Neuron (in vitro differentiated cells): ENCODE data around the gene C6orf163.

Experiments
- H2AFZ ChIP-seq: one replicate; pipeline ENCODE4 v1.6.1; 2013; ENCODE audit warnings: low read depth, mild to moderate bottlenecking, inconsistent platforms, low read length, moderate library complexity
- H3K27me3 ChIP-seq: one replicate; pipeline ENCODE4 v1.6.1; 2013; ENCODE audit warnings: low read length; ENCODE audit not compliant: insufficient read depth
- H3K36me3 ChIP-seq: one replicate; pipeline ENCODE4 v1.6.1; 2013; ENCODE audit warnings: low read length; ENCODE audit not compliant: insufficient read depth
- H3K4me1 ChIP-seq: one replicate; pipeline ENCODE4 v1.6.1; 2013; ENCODE audit warnings: low read length; ENCODE audit not compliant: insufficient read depth
- H3K4me3 ChIP-seq: 2 replicates; pipeline ENCODE4 v1.5.1; 2013; ENCODE audit warnings: mild to moderate bottlenecking, low read length, moderate library complexity
- H3K9me3 ChIP-seq: one replicate; pipeline ENCODE4 v1.6.1; 2013; ENCODE audit warnings: low read length

The C6orf163 gene

DNA sequence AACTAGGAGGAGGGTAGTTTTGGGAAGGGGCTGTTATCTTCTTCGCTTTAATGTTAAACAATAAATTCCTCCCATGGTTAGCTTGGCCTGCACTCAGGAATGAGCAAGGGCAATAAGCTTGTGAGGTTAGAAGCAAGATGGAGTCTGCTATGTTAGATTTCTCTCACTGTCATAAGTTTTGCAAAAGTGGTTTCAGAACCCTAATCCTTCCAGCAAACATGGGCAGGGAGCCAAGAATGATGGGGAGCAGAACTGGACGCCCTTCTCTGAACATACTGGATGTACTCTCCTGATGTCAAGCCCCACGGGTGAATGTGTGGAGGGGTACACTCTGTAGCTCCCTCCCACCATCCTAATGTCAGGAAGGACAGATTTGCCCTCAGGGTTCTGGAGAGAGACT is 22.3 kb downstream of the C6orf163 start:
- Histone ChIP-seq H3K27me3 (no peaks in the 10 kb centered on the region), H3K36me3 (no peaks in the 10 kb centered on the region), H3K9me3 (peaks cover 7% of the 10 kb centered on the region), H3K4me1 (no peaks in the 10 kb centered on the region), H3K4me3 (no peak overlapping the region), H2AFZ (no peak overlapping the region)

DNA sequence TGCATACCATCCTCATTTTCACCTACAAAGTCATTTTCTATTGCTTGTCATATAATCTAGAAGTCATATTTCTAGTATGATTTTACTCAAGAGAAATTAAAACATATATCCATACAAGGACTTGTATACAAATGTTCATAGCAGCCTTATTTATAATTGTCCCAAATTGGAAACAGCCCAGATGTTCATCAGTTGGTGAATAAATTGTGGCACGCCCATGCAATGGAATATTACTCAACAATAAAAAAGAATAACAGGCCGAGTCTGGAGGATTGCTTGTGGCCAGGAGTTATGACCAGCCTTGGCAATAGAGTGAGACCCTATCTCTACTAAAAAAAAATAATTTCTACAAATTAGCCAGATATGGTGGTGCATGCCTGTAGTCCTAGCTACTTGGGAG is 28.8 kb downstream of the C6orf163 start:
- Histone ChIP-seq H3K4me3 (no peak overlapping the region), H2AFZ (no peak overlapping the region), H3K36me3 (no peaks in the 10 kb centered on the region), H3K9me3 (peaks cover 3% of the 10 kb centered on the region), H3K4me1 (no peaks in the 10 kb centered on the region), H3K27me3 (no peaks in the 10 kb centered on the region)

DNA sequence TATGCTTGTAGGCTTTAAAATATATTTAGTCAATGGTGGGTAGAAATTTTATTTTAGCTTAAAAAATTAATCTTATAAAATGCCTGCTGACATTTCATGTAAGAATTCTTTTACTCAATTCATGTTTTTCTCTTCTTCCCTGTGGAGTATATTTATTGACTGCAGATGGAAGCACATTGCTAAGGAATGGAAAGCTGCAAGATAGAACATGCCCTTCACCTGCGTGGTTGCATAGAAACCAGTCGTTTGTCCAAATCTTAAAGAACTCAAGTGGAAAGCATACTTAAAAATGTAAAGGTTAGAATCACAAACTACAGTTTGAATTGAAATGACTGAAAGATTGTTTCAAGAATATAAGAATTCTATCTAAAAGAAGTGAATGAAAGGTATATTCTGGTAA is 30.7 kb downstream of the C6orf163 start:
- Histone ChIP-seq H3K4me1 (no peaks in the 10 kb centered on the region), H2AFZ (no peak overlapping the region), H3K27me3 (no peaks in the 10 kb centered on the region), H3K9me3 (no peaks in the 10 kb centered on the region), H3K36me3 (no peaks in the 10 kb centered on the region), H3K4me3 (no peak overlapping the region)

DNA sequence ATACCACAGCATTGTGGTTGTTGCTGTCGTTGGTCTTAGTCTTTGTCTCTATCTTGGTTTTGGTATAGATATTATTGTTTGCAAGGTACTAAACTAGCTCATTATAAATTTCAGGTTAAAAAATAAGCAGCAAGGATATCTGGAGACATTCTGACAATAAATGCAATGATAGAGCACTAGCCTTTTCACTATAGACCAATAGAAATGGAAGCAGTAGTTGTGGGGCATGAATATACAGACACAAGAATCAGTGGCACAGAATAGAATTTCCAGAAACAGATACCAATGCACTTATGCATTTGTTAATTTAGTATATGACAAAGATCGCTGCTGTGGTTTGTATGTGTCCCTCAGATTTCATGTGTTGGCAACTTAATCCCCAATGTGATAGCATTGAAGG is 32.0 kb downstream of the C6orf163 start:
- H3K36me3 ChIP-seq: no peaks in the 10 kb centered on the region
- H3K4me1 ChIP-seq: no peaks in the 10 kb centered on the region
- H3K4me3 ChIP-seq: no peak overlapping the region
- no peak overlapping the region for H2AFZ ChIP-seq
- H3K9me3 ChIP-seq: no peaks in the 10 kb centered on the region
- no peaks in the 10 kb centered on the region for H3K27me3 ChIP-seq

DNA sequence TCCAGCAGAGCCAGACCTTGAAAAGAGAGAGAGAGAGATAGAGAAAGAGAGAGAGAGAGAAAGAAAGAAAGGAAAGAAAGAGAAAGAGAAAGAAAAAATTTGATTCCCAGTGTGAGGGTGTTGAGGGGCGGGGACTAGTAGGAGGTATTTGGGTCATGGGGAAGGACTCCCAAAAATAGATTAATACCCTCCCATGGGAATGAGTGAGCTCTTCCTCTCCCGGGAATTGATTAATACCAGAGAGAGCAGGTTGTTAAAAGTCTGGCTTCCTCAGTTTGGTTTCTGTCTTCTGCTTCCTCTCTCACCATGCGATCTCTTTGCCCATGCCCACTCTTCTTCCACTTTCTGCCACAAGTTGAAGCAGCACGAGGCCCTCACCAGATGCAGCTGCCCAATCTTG is 34.3 kb downstream of the C6orf163 start:
- no peaks in the 10 kb centered on the region for H3K36me3 ChIP-seq
- no peak overlapping the region for H3K4me3 ChIP-seq
- H3K27me3 ChIP-seq: no peaks in the 10 kb centered on the region
- no peak overlapping the region for H2AFZ ChIP-seq
- no peaks in the 10 kb centered on the region for H3K9me3 ChIP-seq
- no peaks in the 10 kb centered on the region for H3K4me1 ChIP-seq

DNA sequence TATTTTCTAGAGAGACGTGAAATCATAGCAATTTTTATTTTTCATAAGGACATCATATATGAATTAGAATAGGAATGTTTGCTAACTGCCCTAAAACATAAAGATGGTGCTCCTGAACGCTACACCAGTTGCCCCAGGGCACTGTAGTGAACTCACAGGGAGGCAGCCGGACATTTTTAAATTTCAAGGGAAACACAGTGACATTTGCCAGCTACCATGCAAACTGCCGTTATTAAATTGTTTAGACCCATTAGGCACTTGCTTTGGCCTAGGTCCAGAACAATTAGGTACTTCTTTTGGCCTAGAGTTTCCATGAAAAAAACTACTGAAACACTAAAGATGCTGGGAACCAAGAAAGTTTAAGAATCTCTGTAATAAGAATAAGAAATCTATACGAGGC is 38.2 kb downstream of the C6orf163 start:
- Histone ChIP-seq H3K27me3 (no peaks in the 10 kb centered on the region), H3K4me1 (no peaks in the 10 kb centered on the region), H3K9me3 (no peaks in the 10 kb centered on the region), H3K36me3 (no peaks in the 10 kb centered on the region), H3K4me3 (no peak overlapping the region), H2AFZ (no peak overlapping the region)

DNA sequence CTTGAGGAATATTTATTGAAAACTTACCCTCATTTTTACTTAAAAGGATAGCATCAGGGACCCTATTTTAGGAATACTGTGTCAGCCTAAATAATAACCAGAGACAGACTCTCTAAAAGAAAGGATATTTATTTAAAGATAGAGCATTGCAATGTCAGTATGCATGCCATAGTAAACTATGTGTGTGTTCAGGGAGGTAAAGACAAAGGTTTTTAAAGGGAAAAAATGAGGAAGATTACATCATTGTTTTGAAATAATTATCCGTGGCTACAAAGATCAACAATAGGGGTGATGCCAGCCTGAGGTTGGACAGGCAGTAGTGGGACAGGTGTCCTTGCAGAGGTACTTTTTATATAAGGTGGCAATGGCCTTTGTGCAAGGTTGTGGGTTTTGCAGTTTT is 39.4 kb downstream of the C6orf163 start:
- H3K4me3 ChIP-seq: no peak overlapping the region
- no peaks in the 10 kb centered on the region for H3K9me3 ChIP-seq
- H3K4me1 ChIP-seq: no peaks in the 10 kb centered on the region
- H2AFZ ChIP-seq: no peak overlapping the region
- no peaks in the 10 kb centered on the region for H3K36me3 ChIP-seq
- no peaks in the 10 kb centered on the region for H3K27me3 ChIP-seq

DNA sequence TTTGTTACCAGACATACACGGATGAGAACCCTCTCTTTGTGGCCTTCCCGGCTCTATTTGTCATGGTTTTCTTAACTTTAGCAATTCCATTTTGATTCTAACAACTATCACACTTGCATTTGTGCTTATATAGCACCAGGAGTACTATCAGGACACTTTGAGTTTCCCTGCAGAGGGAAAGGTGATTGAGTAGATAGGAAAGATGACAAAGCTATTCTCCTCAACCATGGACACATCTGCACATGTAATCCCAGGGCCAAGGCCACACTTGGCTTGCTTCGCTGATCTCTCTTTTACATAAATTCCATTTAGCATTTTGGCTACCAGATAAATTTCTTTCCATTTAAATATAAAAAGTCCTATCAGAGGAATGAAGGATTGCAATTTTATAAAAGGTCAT is 39.8 kb downstream of the C6orf163 start:
- Histone ChIP-seq H3K36me3 (no peaks in the 10 kb centered on the region), H3K9me3 (no peaks in the 10 kb centered on the region), H3K4me1 (no peaks in the 10 kb centered on the region), H3K4me3 (no peak overlapping the region), H2AFZ (no peak overlapping the region), H3K27me3 (no peaks in the 10 kb centered on the region)

DNA sequence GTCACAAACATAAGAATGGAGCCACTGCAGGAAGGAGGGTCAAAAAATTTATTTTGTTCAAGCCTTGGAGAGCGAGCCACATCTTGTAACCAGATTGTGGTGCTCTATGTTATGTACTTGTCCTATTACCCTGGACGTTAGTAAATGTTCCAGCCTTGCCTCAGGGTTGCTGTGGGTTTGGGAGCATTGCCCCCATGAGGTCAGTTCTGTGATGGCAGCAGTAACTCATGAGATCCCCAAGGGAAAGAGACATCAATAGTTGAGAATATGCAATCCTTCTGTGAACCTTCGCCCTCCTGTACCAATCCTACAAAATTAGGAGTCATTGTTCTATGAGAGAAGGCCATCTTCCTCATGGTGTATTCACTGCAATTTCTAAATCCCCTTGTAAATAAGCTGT is 46.7 kb downstream of the C6orf163 start:
- Histone ChIP-seq H3K36me3 (no peaks in the 10 kb centered on the region), H3K4me1 (no peaks in the 10 kb centered on the region), H3K4me3 (no peak overlapping the region), H3K9me3 (no peaks in the 10 kb centered on the region), H2AFZ (no peak overlapping the region), H3K27me3 (no peaks in the 10 kb centered on the region)

DNA sequence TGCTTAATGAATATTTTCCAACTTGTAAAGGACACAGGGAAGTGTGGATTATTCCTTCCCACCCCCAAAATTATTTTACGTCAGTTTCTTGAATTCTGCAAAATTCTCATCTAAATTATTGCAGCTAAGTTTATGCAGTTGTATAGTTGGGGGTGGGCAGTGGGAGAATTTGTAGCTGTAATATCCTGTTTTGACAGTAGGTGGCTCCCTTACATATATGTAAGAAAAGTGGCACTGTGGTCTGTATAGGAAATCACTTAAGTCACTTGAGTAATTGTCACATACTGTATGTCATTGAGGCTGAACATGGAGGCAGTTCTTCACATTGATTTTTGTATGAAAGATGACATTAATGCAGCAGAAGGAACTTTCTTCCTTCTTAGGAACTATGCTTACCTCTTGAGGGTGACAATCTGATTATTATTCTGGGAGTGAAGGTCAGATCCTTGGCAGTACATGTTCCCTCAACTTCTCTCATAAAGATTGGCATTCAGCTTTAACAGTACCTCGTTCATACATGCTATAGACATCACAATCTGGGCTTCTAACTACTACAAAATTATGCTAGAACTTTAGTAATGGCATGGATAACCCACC is 48.5 kb downstream of the C6orf163 start:
- H3K4me3 ChIP-seq: no peak overlapping the region
- no peaks in the 10 kb centered on the region for H3K36me3 ChIP-seq
- no peak overlapping the region for H2AFZ ChIP-seq
- H3K4me1 ChIP-seq: no peaks in the 10 kb centered on the region
- H3K9me3 ChIP-seq: no peaks in the 10 kb centered on the region
- H3K27me3 ChIP-seq: no peaks in the 10 kb centered on the region

DNA sequence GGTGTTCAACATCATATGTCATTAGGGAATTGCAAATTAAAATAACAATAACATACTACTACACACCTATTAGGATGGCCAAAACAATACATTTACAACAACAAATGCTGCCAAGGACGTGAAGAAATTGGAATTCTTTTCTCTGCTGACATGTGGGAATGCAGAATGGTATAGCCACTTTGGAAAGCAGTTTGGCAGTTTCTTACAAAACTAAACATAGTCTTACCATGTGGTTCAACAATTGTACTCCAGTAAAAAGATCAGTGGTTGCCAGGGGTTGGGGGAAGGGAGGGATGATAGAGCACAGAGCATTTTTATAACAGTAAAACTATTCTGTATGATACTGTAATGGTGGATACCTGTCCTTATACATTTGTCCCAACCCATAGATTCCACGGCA is 50.8 kb downstream of the C6orf163 start:
- H2AFZ ChIP-seq: no peak overlapping the region
- no peaks in the 10 kb centered on the region for H3K9me3 ChIP-seq
- H3K4me3 ChIP-seq: no peak overlapping the region
- H3K27me3 ChIP-seq: no peaks in the 10 kb centered on the region
- H3K36me3 ChIP-seq: no peaks in the 10 kb centered on the region
- H3K4me1 ChIP-seq: no peaks in the 10 kb centered on the region

DNA sequence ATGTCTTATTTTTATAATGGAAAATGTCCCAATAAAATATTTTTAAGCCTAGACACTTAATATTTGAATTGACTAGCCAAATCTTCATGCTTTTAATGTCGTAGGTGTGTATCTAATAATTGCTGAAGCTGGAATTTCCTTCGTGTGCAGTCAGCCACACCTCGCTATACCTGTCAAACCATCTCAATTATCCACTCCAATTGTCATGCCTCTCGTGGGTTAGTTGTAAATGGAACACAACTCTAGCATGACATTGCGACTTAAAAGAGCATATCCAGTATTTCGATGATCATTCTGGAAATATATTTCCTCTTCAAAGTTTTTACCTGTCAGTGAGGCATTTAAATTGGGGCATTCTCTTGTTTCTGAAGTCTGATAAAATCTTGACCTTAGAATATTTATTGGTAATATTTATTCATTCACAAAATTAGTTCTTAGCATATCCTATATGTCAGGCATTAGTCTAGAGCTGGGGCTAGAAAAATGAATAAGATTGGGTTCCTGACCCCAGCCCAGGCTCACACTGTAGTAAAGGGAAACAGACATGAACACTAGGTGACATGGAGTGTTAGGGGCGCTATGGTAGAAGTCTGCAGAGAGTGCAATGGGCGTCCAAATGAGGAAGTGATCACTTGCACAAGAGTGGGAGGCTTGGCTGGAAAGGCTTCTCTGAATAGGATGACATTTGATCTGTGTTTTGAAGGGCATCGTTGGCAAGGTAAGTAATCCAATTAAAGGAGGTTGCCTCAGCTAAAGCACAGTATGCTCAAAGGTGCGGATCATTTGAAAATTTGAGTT is 52.2 kb downstream of the C6orf163 start:
- Histone ChIP-seq H3K36me3 (no peaks in the 10 kb centered on the region), H3K4me3 (no peak overlapping the region), H3K27me3 (no peaks in the 10 kb centered on the region), H3K4me1 (no peaks in the 10 kb centered on the region), H3K9me3 (no peaks in the 10 kb centered on the region), H2AFZ (no peak overlapping the region)

DNA sequence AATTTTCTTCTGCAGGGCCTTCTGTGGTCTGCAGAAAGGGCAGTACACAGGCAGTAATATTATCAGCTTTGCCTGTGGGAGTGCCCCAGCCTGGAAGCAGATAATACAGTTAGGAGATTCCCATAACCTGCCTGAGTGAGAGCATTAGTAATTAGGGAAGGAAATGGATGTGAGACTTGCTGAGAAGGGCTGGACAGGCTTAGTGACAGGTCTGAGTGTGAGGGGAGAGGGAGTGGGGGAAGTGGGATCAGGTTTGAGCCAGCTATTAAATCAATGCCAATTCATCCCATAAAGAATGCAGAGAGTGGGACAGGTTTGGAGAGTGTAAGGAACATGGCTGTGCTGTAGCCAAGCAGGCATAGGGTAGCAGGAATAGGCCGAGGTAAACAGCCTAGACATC is 53.0 kb downstream of the C6orf163 start:
- Histone ChIP-seq H3K27me3 (no peaks in the 10 kb centered on the region), H3K4me1 (no peaks in the 10 kb centered on the region), H2AFZ (no peak overlapping the region), H3K4me3 (no peak overlapping the region), H3K9me3 (no peaks in the 10 kb centered on the region), H3K36me3 (no peaks in the 10 kb centered on the region)

DNA sequence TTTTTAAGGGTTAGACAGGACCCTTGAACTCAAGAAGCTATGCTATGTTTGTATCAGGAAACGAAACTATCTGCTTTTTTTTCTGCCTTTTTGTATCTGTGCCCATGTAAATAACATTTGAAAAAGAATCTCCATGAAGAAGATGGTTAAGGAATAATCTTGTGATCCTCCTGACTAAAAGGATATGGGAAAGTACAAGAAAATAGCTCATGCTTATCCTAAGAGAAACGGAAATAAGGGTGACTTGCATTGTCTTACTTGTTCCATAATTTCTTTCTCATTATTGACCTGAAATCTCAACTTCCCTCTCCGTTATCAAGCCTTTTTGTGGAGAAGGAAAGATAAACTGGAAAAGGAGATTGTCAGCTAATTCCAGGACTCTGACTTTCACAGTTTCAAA is 57.2 kb downstream of the C6orf163 start:
- Histone ChIP-seq H3K4me3 (no peak overlapping the region), H3K9me3 (no peaks in the 10 kb centered on the region), H3K4me1 (no peaks in the 10 kb centered on the region), H2AFZ (no peak overlapping the region), H3K36me3 (no peaks in the 10 kb centered on the region), H3K27me3 (no peaks in the 10 kb centered on the region)
